ENCODE results near the gene SOST.
A peak's percentile ranks its signal among the peaks of the same experiment; 100 is the strongest.
"Not testable (repeated sequence)": the region's sequence is repeated elsewhere in the genome, so short reads cannot be mapped to it uniquely, and the experiment has no call there.

Gene SOST

GRCh38 chr17:43758497-43759174 lies at the start of gene SOST:
TSS of gene SOST (minus strand) at chr17:43758791. CDS start at chr17:43758741, 50 bp downstream.
- no peak for DNase-seq (ENCODE audit: low spot score)

- DNase-seq (ENCODE audit: low spot score): no peak
Measured at GRCh38 chr17:43808076-43808475, 49.5 kb upstream of the SOST start.

GRCh38 chr17:43805117-43805516 lies 46.5 kb upstream of the SOST start:
- DNase-seq (ENCODE audit: low spot score): no peak

- no peak for DNase-seq (ENCODE audit: low spot score)
Measured at GRCh38 chr17:43803758-43804157, 45.2 kb upstream of the SOST start.

GRCh38 chr17:43801844-43802243 lies 43.3 kb upstream of the SOST start:
- DNase-seq (ENCODE audit: low spot score): no peak

- DNase-seq (ENCODE audit: low spot score): no peak
Measured at GRCh38 chr17:43800736-43801135, 42.1 kb upstream of the SOST start.

GRCh38 chr17:43799047-43799446 lies 40.5 kb upstream of the SOST start:
- no peak for DNase-seq (ENCODE audit: low spot score)

GRCh38 chr17:43798024-43798423 lies 39.4 kb upstream of the SOST start:
- DNase-seq (ENCODE audit: low spot score): not testable (repeated sequence)

- not testable (repeated sequence) for DNase-seq (ENCODE audit: low spot score)
Measured at GRCh38 chr17:43792668-43793067, 34.1 kb upstream of the SOST start.

- peak; percentile 77 for DNase-seq (ENCODE audit: low spot score)
Measured at GRCh38 chr17:43791589-43791988, 33.0 kb upstream of the SOST start.

- DNase-seq (ENCODE audit: low spot score): no peak
Measured at GRCh38 chr17:43790311-43790940, 31.8 kb upstream of the SOST start.

GRCh38 chr17:43789482-43789881 lies 30.9 kb upstream of the SOST start:
- no peak for DNase-seq (ENCODE audit: low spot score)

GRCh38 chr17:43788540-43788939 lies 29.9 kb upstream of the SOST start:
- no peak for DNase-seq (ENCODE audit: low spot score)

GRCh38 chr17:43787728-43788127 lies 29.1 kb upstream of the SOST start:
- DNase-seq (ENCODE audit: low spot score): no peak

- DNase-seq (ENCODE audit: low spot score): peak; percentile 50
Measured at GRCh38 chr17:43784628-43785101, 26.1 kb upstream of the SOST start.

- peak; percentile 62 for DNase-seq (ENCODE audit: low spot score)
Measured at GRCh38 chr17:43784068-43784467, 25.5 kb upstream of the SOST start.

GRCh38 chr17:43782913-43783680 lies 24.5 kb upstream of the SOST start:
- DNase-seq (ENCODE audit: low spot score): no peak

- DNase-seq (ENCODE audit: low spot score): peak; percentile 14
Measured at GRCh38 chr17:43780135-43780534, 21.5 kb upstream of the SOST start, which contains the start of gene CFAP97D1. TSS of gene CFAP97D1 (plus strand) at chr17:43780435. CDS start at chr17:43780463, 28 bp downstream.

- no peak for DNase-seq (ENCODE audit: low spot score)
Measured at GRCh38 chr17:43779145-43780125, 20.8 kb upstream of the SOST start.

- peak; percentile 95 for DNase-seq (ENCODE audit: low spot score)
Measured at GRCh38 chr17:43778337-43779144, 19.9 kb upstream of the SOST start, which contains the start of gene DUSP3. TSS of gene DUSP3 (minus strand) at chr17:43778977. CDS start at chr17:43778924, 53 bp downstream.
